ENCODE measurements around the gene NUDT14.

GRCh38 chr14:105193916-105194782 is 13.0 kb upstream of the NUDT14 start:
- TF ChIP-seq, protein P1, sequence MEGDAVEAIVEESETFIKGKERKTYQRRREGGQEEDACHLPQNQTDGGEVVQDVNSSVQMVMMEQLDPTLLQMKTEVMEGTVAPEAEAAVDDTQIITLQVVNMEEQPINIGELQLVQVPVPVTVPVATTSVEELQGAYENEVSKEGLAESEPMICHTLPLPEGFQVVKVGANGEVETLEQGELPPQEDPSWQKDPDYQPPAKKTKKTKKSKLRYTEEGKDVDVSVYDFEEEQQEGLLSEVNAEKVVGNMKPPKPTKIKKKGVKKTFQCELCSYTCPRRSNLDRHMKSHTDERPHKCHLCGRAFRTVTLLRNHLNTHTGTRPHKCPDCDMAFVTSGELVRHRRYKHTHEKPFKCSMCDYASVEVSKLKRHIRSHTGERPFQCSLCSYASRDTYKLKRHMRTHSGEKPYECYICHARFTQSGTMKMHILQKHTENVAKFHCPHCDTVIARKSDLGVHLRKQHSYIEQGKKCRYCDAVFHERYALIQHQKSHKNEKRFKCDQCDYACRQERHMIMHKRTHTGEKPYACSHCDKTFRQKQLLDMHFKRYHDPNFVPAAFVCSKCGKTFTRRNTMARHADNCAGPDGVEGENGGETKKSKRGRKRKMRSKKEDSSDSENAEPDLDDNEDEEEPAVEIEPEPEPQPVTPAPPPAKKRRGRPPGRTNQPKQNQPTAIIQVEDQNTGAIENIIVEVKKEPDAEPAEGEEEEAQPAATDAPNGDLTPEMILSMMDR (IDR thresholded peaks at IDR 0.05), result no peak
- TF ChIP-seq POLR2A (IDR thresholded peaks at IDR 0.05), result no peak
